GM21367 (cell line): ENCODE data around the gene PLEKHA3.
A peak's percentile ranks its signal among the peaks of the same experiment; 100 is the strongest.
"Not testable (repeated sequence)": the region's sequence is repeated elsewhere in the genome, so short reads cannot be mapped to it uniquely, and the experiment has no call there.

ENCODE experiments used
- ATAC-seq: cut with Tn5 transposase; IDR thresholded peaks from one replicate; pipeline ENCODE4 v1.9.1; 2021; ENCODE audit not compliant: unreplicated experiment

The PLEKHA3 gene

GRCh38 chr2:178522950-178523595 is 42.8 kb downstream of the PLEKHA3 start:
- peak; percentile 94 for ATAC-seq

- ATAC-seq, result no peak
These were observed 43.4 kb downstream of the PLEKHA3 start for GRCh38 chr2:178523596-178524134.

GRCh38 chr2:178525010-178525409 is 44.8 kb downstream of the PLEKHA3 start:
- ATAC-seq, result not testable (repeated sequence)

GRCh38 chr2:178525460-178525859 is 45.2 kb downstream of the PLEKHA3 start:
- ATAC-seq, result not testable (repeated sequence)

GRCh38 chr2:178526256-178526655 is 46.0 kb downstream of the PLEKHA3 start:
- ATAC-seq, result no peak

GRCh38 chr2:178527592-178527991 is 47.3 kb downstream of the PLEKHA3 start:
- ATAC-seq, result no peak

- no peak for ATAC-seq
These were observed 48.4 kb downstream of the PLEKHA3 start for GRCh38 chr2:178528647-178529046.

GRCh38 chr2:178529194-178529593 is 48.9 kb downstream of the PLEKHA3 start:
- ATAC-seq, result no peak

- ATAC-seq, result no peak
These were observed 49.9 kb downstream of the PLEKHA3 start for GRCh38 chr2:178530131-178530530.

GRCh38 chr2:178530625-178531142 is 50.4 kb downstream of the PLEKHA3 start:
- peak; percentile 92 for ATAC-seq

- peak; percentile 3 for ATAC-seq
These were observed 50.9 kb downstream of the PLEKHA3 start for GRCh38 chr2:178531168-178531567.

GRCh38 chr2:178536037-178536436 is 55.8 kb downstream of the PLEKHA3 start:
- ATAC-seq, result no peak

GRCh38 chr2:178542161-178542560 is 61.9 kb downstream of the PLEKHA3 start:
- no peak for ATAC-seq

GRCh38 chr2:178542569-178542968 is 62.3 kb downstream of the PLEKHA3 start:
- no peak for ATAC-seq

GRCh38 chr2:178550352-178550751 is 70.1 kb downstream of the PLEKHA3 start:
- peak; percentile 82 for ATAC-seq

GRCh38 chr2:178553047-178553446 is 72.8 kb downstream of the PLEKHA3 start:
- no peak for ATAC-seq
